ENCODE measurements around the gene PCCB.
A peak's percentile ranks its signal among the peaks of the same experiment; 100 is the strongest.

The PCCB gene

GRCh38 chr3:136332302-136332701 lies 82.2 kb downstream of the PCCB start:
- TF ChIP-seq GATA3 (IDR thresholded peaks at IDR 0.05; ENCODE audit: low read depth, low read length) (no peak), GATA2 (IDR thresholded peaks at IDR 0.05; ENCODE audit: low read depth, low read length) (no peak)

DNA sequence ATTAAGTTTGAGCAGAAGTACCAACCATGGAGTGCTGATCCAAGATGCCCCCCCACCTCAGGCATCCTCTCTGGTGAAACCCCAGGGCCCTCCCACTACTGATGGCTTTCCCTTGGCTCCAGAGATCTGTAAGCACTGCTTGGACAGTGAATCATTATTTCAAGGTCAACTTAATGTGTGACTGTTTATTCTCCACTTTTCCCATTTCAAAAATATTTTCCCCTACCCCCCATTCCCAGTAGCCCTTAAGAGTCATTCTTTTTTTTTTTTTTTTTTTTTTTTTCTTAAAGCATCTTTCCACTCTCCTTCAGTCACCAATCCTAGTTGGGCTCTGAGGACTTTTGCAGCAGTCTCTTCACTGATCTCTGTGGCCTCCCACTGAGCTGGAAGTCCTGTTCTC lies 82.6 kb downstream of the PCCB start:
- TF ChIP-seq GATA2 (IDR thresholded peaks at IDR 0.05; ENCODE audit: low read depth, low read length) (no peak), GATA3 (IDR thresholded peaks at IDR 0.05; ENCODE audit: low read depth, low read length) (no peak)

DNA sequence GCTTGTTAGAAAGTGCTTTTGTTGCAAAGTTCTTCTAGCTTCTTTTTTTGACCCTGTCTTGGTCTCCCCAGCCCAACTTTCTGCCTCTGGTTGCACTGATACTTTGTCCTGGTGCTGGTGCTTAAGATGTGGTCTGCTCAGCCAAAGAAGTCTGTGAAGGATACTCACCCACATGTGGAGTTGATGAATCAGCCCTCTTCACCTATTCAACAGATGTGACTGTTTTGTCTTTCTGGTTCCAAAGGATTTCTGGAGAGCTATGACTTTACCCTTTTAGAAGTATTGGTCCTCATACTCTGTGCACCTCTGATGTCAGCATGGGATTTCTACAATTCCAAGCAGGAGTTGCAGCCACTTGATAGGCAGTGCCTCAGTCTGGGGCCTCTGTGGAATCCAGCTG lies 84.1 kb downstream of the PCCB start:
- TF ChIP-seq GATA2 (IDR thresholded peaks at IDR 0.05; ENCODE audit: low read depth, low read length) (no peak), GATA3 (IDR thresholded peaks at IDR 0.05; ENCODE audit: low read depth, low read length) (no peak)

GRCh38 chr3:136336329-136337100 lies 86.4 kb downstream of the PCCB start:
- TF ChIP-seq GATA3 (IDR thresholded peaks at IDR 0.05; ENCODE audit: low read depth, low read length) (no peak), GATA2 (IDR thresholded peaks at IDR 0.05; ENCODE audit: low read depth, low read length) (no peak)

DNA sequence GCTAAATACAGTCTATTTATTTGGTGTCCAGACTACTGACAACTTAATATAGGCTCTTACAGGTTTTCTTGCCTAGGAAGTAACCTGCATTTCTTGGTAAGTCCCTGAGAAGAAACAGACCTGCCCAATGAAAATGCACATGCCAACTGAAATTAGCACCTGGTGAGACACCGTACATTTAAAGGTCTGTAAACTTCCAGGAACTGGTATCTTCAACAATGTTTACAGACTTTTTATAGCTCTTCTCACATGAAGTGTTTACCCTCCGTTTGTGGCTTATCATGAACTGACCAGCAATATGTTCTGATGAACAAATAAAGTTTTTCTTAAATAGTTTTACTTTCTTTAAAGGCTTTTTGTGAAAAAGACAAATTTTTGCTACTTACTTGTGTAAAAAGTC lies 93.3 kb downstream of the PCCB start:
- TF ChIP-seq GATA3 (IDR thresholded peaks at IDR 0.05; ENCODE audit: low read depth, low read length) (no peak), GATA2 (IDR thresholded peaks at IDR 0.05; ENCODE audit: low read depth, low read length) (no peak)

DNA sequence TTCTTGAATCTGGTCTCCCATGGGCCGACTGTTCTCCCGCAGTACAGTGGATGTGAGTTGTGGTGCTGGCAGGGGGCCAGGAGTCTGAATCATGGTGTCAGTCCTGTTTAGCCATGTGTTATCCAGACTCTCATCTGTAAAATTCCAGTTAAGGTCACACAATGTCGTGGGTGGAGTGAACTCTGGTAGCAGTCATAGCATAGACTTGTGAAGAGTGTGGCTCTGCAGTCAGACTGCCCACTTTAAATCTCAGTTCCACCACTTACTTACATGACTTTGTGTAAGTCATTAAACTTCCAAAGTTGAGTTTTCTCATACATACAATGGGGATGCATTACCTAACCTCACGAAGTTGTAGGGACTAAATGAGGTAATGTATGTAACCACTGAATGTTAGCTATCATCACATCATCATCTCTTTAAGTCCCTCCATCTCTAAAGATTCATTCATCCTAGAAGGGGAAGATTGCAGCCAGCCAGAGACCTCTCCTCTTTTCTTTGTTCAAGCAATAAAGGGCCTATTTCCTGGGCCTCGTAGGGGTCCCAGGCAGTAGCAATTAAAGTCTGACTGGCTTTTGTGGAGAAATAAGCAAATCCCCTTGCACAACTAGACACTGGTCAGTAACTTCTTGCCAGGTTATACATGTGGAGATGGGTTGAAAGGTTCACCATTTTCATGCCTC lies 93.9 kb downstream of the PCCB start:
- TF ChIP-seq GATA3 (IDR thresholded peaks at IDR 0.05; ENCODE audit: low read depth, low read length): no peak
- TF ChIP-seq GATA2 (IDR thresholded peaks at IDR 0.05; ENCODE audit: low read depth, low read length): peak; percentile 46; the same call in 1 of the 2 replicates

GRCh38 chr3:136346486-136346885 lies 96.3 kb downstream of the PCCB start:
- TF ChIP-seq GATA2 (IDR thresholded peaks at IDR 0.05; ENCODE audit: low read depth, low read length): no peak
- TF ChIP-seq GATA3 (IDR thresholded peaks at IDR 0.05; ENCODE audit: low read depth, low read length): no peak

DNA sequence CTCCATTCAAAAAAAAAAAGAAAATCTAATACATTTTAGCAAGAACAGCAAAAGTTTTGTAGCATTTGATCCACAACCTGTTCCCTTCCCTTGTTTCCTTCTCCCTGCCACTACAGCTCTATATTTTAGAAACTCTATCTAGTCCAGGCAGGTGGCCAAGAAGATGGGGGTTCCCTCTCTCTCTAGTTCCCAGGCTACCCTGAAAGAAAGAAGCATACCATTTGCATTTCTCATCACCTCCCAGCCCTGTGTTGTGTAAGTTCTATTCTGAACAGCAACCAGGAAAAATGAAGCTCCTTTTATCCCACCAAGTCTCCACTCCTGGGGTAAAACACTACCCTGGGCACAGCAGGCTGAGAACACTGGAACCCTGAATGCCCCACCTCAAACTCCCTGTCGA lies 100.0 kb downstream of the PCCB start:
- TF ChIP-seq GATA2 (IDR thresholded peaks at IDR 0.05; ENCODE audit: low read depth, low read length): no peak
- no peak for TF ChIP-seq GATA3 (IDR thresholded peaks at IDR 0.05; ENCODE audit: low read depth, low read length)

- no peak for TF ChIP-seq GATA3 (IDR thresholded peaks at IDR 0.05; ENCODE audit: low read depth, low read length)
- no peak for TF ChIP-seq GATA2 (IDR thresholded peaks at IDR 0.05; ENCODE audit: low read depth, low read length)
Measured at GRCh38 chr3:136350557-136350956, 100.4 kb downstream of the PCCB start.

GRCh38 chr3:136351351-136351750 lies 101.2 kb downstream of the PCCB start:
- TF ChIP-seq GATA2 (IDR thresholded peaks at IDR 0.05; ENCODE audit: low read depth, low read length) (no peak), GATA3 (IDR thresholded peaks at IDR 0.05; ENCODE audit: low read depth, low read length) (no peak)

- no peak for TF ChIP-seq GATA2 (IDR thresholded peaks at IDR 0.05; ENCODE audit: low read depth, low read length)
- no peak for TF ChIP-seq GATA3 (IDR thresholded peaks at IDR 0.05; ENCODE audit: low read depth, low read length)
Measured at GRCh38 chr3:136351905-136352304, 101.8 kb downstream of the PCCB start.

GRCh38 chr3:136353461-136353860 lies 103.3 kb downstream of the PCCB start:
- TF ChIP-seq GATA3 (IDR thresholded peaks at IDR 0.05; ENCODE audit: low read depth, low read length) (no peak), GATA2 (IDR thresholded peaks at IDR 0.05; ENCODE audit: low read depth, low read length) (no peak)

DNA sequence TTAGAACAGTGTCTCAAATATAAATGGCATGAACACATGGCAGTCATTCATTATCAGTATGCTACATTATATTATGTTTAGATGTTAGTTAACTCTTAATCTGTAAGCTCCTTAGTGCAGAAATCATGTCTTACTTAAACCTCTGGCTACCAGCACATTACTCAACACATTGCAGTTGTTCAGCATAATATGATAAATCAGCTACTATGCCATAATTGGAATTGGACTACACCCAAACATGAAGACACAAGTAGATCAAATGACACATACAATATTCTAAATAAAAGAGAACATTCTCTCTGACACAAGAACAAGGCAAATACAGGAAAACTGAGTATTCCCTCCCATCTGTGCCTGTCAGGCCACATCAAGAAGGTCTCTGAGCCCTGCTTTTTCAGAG lies 116.1 kb downstream of the PCCB start:
- TF ChIP-seq GATA3 (IDR thresholded peaks at IDR 0.05; ENCODE audit: low read depth, low read length): no peak
- no peak for TF ChIP-seq GATA2 (IDR thresholded peaks at IDR 0.05; ENCODE audit: low read depth, low read length)

DNA sequence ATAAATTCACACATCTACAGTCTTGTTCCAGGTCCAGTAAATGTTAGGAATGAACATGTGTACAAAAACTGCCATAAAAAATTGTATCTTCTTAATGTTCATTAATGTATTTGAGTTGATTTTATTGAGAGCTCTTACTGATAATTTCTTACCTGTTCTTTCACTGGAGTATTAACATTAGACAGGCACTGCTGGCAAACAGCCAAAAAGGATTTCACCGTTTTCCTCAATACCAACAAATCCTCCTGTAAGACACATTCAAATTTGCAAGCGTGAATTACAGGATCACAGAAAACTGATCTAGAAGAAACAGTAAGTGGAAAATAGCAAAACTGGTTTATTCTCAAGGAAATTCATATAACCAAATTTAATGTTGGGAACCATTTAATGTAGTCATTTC lies 127.4 kb downstream of the PCCB start:
- TF ChIP-seq GATA3 (IDR thresholded peaks at IDR 0.05; ENCODE audit: low read depth, low read length) (no peak), GATA2 (IDR thresholded peaks at IDR 0.05; ENCODE audit: low read depth, low read length) (no peak)

DNA sequence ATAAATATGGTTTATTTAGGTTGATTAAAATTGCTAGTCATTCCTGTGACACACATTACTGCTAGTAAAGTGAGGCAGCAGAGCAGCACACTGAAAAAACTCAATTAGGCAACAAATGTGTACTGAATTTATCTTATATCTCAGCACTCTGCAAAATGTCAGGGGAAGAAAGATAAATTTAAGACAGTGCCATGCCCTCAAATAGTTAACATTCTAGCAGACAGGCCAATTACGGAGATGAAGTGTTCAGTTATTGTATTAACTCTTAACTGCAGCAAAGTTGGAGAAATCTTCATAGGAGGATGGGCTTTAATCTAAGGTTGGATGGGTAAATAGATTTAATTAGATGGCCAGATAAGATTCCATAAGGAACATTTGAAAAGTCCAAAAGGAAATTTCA lies 127.9 kb downstream of the PCCB start:
- TF ChIP-seq GATA2 (IDR thresholded peaks at IDR 0.05; ENCODE audit: low read depth, low read length) (no peak; the same call in 1 of the 2 replicates), GATA3 (IDR thresholded peaks at IDR 0.05; ENCODE audit: low read depth, low read length) (peak; percentile 75)
